ENCODE measurements around the gene FRMD4B.

DNA sequence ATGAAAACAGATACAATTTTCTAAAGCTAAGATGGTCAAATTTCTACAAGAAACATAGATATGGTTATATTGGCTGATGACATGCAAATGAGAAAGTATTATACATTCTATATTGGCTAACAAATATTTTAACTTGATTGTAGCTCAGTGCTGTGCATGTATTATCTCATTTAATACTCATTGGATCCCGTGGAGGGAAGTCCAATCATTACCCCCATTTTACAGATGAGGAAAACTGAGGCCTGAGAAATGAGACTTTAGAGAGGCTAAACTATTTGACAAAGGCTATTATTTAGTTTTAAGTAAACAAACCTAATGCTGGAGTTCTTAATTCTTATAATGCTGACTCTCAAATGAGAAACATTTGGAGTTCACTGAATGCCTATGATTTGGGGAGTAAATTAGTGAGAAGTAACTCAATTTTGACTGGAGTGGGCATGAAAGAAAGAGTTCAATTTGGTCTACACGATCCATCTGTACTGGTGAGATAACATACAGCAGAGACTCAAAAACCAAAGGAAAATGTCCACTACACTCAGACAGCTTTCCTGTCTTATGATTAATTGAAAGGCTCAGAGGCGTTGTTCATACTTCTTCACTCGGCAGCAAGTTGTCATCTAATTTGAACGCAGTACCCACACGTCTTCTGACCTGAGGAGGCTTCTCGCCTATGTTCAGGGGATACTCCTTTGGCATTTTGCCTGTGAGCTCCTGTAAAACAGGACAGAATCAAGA is 191.3 kb downstream of the FRMD4B start:
- TF ChIP-seq, protein P1, sequence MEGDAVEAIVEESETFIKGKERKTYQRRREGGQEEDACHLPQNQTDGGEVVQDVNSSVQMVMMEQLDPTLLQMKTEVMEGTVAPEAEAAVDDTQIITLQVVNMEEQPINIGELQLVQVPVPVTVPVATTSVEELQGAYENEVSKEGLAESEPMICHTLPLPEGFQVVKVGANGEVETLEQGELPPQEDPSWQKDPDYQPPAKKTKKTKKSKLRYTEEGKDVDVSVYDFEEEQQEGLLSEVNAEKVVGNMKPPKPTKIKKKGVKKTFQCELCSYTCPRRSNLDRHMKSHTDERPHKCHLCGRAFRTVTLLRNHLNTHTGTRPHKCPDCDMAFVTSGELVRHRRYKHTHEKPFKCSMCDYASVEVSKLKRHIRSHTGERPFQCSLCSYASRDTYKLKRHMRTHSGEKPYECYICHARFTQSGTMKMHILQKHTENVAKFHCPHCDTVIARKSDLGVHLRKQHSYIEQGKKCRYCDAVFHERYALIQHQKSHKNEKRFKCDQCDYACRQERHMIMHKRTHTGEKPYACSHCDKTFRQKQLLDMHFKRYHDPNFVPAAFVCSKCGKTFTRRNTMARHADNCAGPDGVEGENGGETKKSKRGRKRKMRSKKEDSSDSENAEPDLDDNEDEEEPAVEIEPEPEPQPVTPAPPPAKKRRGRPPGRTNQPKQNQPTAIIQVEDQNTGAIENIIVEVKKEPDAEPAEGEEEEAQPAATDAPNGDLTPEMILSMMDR (IDR thresholded peaks at IDR 0.05), result no peak
- TF ChIP-seq POLR2AphosphoS5 (IDR thresholded peaks at IDR 0.05), result no peak

Measured in esophagus muscularis mucosa (tissue), 3 donors.